Transverse colon (tissue), 4 donors: Measurements from ENCODE around the gene DNMT3L. TPM values are rescaled to one million over a fixed set of nuclear protein-coding genes. Genes with fewer than 3 reads are reported as not detected.
"Not testable (repeated sequence)": the region's sequence is repeated elsewhere in the genome, so short reads cannot be mapped to it uniquely, and the experiment has no call there.

Experiments
- DNase-seq: peaks from one replicate; pipeline ENCODE4 v3.0.0-alpha.2; 2019
- H3K27ac ChIP-seq, 4 donors: fragments of 200-600 bp; sonication (generic); 2 replicates each; pipeline ENCODE4 v1.5.1; 2016 to 2018; ENCODE audit warnings: inconsistent platforms in 4 of 4
- H3K27me3 ChIP-seq: fragments of 200-600 bp; sonication (generic); 2 replicates; pipeline ENCODE4 v1.5.1; 2017; ENCODE audit warnings: inconsistent platforms
- H3K36me3 ChIP-seq, 4 donors: fragments of 200-600 bp; sonication (generic); 2 replicates each; pipeline ENCODE4 v1.5.1; 2017 to 2019; ENCODE audit warnings: inconsistent platforms in 4 of 4
- H3K4me1 ChIP-seq, 4 donors: fragments of 200-600 bp; sonication (generic); 2 replicates each; pipeline ENCODE4 v1.5.1; 2017 to 2020; ENCODE audit warnings: inconsistent platforms in 4 of 4
- H3K4me3 ChIP-seq, 4 donors: fragments of 200-600 bp; sonication (generic); 1 replicate in 1 of 4; 2 replicates in 3 of 4; pipeline versions ENCODE4 v1.5.1 to v1.6.1; 2017 to 2019; ENCODE audit warnings: inconsistent platforms in 4 of 4
- H3K9me3 ChIP-seq, 2 donors: fragments of 200-600 bp; sonication (generic); 2 replicates each; pipeline ENCODE4 v1.5.1; 2017 to 2019; ENCODE audit warnings: inconsistent platforms in 2 of 2
- CTCF ChIP-seq, 5 experiments: fragments of 200-600 bp in 3 of 5; fragments of 450-650 bp in 2 of 5; sonication (generic) in 3 of 5; IDR thresholded peaks; 1 replicate in 2 of 5; 2 replicates in 3 of 5; pipeline ENCODE4 v1.5.1; 2016 to 2017; ENCODE audit warnings: antibody characterized with exemption in 5 of 5, inconsistent platforms in 3 of 5, mild to moderate bottlenecking in 2 of 5, moderate library complexity in 1 of 5
- EP300 ChIP-seq: sonication (generic); formaldehyde crosslinking; IDR thresholded peaks from one replicate; pipeline ENCODE4 v1.6.1; 2017; ENCODE audit warnings: antibody characterized with exemption, low read depth
- POLR2A ChIP-seq: fragments of 450-650 bp; IDR thresholded peaks from one replicate; pipeline ENCODE4 v1.6.1; 2016; ENCODE audit warnings: antibody characterized with exemption, mild to moderate bottlenecking, moderate library complexity
- POLR2AphosphoS5 ChIP-seq, 3 donors: sonication (generic); formaldehyde crosslinking; IDR thresholded peaks; one replicate each; pipeline ENCODE4 v1.6.1; 2016; ENCODE audit warnings: antibody characterized with exemption in 3 of 3
- WGBS, 2 donors: methylation state at CpG; one replicate each; pipeline ENCODE4 v1.1.5; 2018; ENCODE audit warnings: low coverage in 1 of 2; 5-methylcytosine and 5-hydroxymethylcytosine counted together
- in situ Hi-C, 4 donors: fragments of 200-750 bp; cut with MboI; loops; one replicate each; pipeline versions ENCODE4 v1.15.0 to v1.15.1; 2017; ENCODE audit warnings: low sequenced_read_pairs in 3 of 4, low pct_ligation_motif_present in 1 of 4, low pct_unique_long_range_greater_than_20kb in 1 of 4
- intact Hi-C: fragments of 100-400 bp; cut with DNase I; formaldehyde crosslinking; loops from one replicate; pipeline ENCODE4 v1.15.1; 2023; ENCODE audit warnings: low total_unique reads
- total RNA-seq, 4 donors: library from RNA; depleted of rRNA; stranded (reverse); fragments of >200 nt; gene quantifications; one replicate each; pipeline ENCODE4 v1.1.0, GENCODE V29; 2016

The DNMT3L gene
- total RNA-seq, 4 donors from 2014 or later, result not detected

- in situ Hi-C loops, result loop anchor here in 1 of 4 donors (25.0 kb wide), 3 partner anchors 107 to 218 kb away; partner anchors contain the start of genes LRRC3 and TRPM2
- no peaks in the 10 kb centered on the region for H3K36me3 ChIP-seq
- no peaks in the 10 kb centered on the region for H3K9me3 ChIP-seq
- H3K4me3 ChIP-seq, result no peak overlapping the region
- DNase-seq, result no peak
- WGBS, 2 donors, result 83% methylated on average over 11 of the region's 11 CpGs; no CpG with 5 or more reads in 1 of the 2 donors
- no peak overlapping the region for H3K27ac ChIP-seq
- no peaks in the 10 kb centered on the region for H3K27me3 ChIP-seq
- TF ChIP-seq POLR2AphosphoS5 (IDR thresholded peaks at IDR 0.05), result no peak
- no peak for TF ChIP-seq POLR2A
- no peak for TF ChIP-seq EP300
- TF ChIP-seq CTCF (IDR thresholded peaks at IDR 0.05), result no peak
- no peaks in the 10 kb centered on the region for H3K4me1 ChIP-seq
- intact Hi-C loops, result no loop called here
These were observed 6.2 kb downstream of the DNMT3L start for GRCh38 chr21:44255511-44255981.

GRCh38 chr21:44253832-44254710 lies 7.6 kb downstream of the DNMT3L start:
- TF ChIP-seq POLR2A, result no peak
- TF ChIP-seq POLR2AphosphoS5 (IDR thresholded peaks at IDR 0.05), result no peak
- no peaks in the 10 kb centered on the region for H3K4me1 ChIP-seq
- intact Hi-C loops (no loop called here), in situ Hi-C loops (loop anchor here in 1 of 4 donors (25.0 kb wide), 3 partner anchors 108 to 217 kb away; partner anchors contain the start of genes LRRC3 and TRPM2)
- no peak for DNase-seq
- 73% methylated on average over 29 of the region's 29 CpGs; no CpG with 5 or more reads in 1 of the 2 donors for WGBS, 2 donors
- H3K27me3 ChIP-seq, result no peaks in the 10 kb centered on the region
- no peak overlapping the region for H3K27ac ChIP-seq
- no peaks in the 10 kb centered on the region for H3K36me3 ChIP-seq
- no peaks in the 10 kb centered on the region for H3K9me3 ChIP-seq
- no peak overlapping the region for H3K4me3 ChIP-seq

- DNase-seq, intact Hi-C loops, H3K27ac ChIP-seq, H3K4me1 ChIP-seq, H3K36me3 ChIP-seq, H3K4me3 ChIP-seq, H3K27me3 ChIP-seq, H3K9me3 ChIP-seq: not testable (repeated sequence)
- in situ Hi-C loops, result loop anchor here in 1 of 4 donors (25.0 kb wide), 3 partner anchors 113 to 213 kb away; partner anchors contain the start of genes LRRC3 and TRPM2
- WGBS, 2 donors, result no CpG with 5 or more reads among the region's 33 CpGs
These were observed 12.3 kb downstream of the DNMT3L start for GRCh38 chr21:44249204-44250037.

- DNase-seq, intact Hi-C loops, in situ Hi-C loops, H3K9me3 ChIP-seq, H3K36me3 ChIP-seq, H3K27ac ChIP-seq, H3K4me1 ChIP-seq, H3K27me3 ChIP-seq, H3K4me3 ChIP-seq: not testable (repeated sequence)
- WGBS, 2 donors, result no CpG with 5 or more reads among the region's 17 CpGs
These were observed 13.8 kb downstream of the DNMT3L start for GRCh38 chr21:44247904-44248303.

- in situ Hi-C loops, H3K4me3 ChIP-seq: not testable (repeated sequence)
These were observed 17.7 kb downstream of the DNMT3L start for GRCh38 chr21:44243980-44244379.

DNA sequence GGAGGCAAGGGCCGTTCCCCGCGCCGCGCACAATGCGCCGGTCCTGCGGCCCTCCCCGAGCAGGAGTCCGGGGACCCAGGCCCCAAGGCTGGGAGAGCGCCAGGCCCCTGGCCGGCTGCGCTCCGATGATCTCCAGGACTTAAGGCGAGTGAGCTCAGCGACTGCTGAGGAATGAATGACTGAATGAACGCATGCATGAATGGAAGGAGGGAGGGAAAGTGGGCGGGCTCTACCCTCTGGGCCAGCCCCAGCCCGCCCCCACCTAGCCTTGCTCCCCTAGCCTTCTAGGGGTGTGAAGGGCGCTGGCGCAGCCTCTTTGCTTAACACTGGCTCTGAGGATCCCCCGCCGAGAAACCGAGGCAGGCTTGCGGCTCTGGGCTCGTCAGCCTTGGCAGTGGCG lies 20.4 kb downstream of the DNMT3L start:
- H3K4me1 ChIP-seq, in situ Hi-C loops, intact Hi-C loops, H3K36me3 ChIP-seq, DNase-seq, H3K27ac ChIP-seq, H3K4me3 ChIP-seq, H3K9me3 ChIP-seq, H3K27me3 ChIP-seq: not testable (repeated sequence)
- no CpG with 5 or more reads among the region's 27 CpGs for WGBS, 2 donors

More at GRCh38 chr21:44243980-44244379, 17.7 kb downstream of the DNMT3L start:
- DNase-seq, H3K9me3 ChIP-seq, H3K36me3 ChIP-seq, H3K4me1 ChIP-seq, H3K27me3 ChIP-seq, H3K27ac ChIP-seq, intact Hi-C loops: not testable (repeated sequence)
- WGBS, 2 donors, result no CpG with 5 or more reads among the region's 15 CpGs

DNA sequence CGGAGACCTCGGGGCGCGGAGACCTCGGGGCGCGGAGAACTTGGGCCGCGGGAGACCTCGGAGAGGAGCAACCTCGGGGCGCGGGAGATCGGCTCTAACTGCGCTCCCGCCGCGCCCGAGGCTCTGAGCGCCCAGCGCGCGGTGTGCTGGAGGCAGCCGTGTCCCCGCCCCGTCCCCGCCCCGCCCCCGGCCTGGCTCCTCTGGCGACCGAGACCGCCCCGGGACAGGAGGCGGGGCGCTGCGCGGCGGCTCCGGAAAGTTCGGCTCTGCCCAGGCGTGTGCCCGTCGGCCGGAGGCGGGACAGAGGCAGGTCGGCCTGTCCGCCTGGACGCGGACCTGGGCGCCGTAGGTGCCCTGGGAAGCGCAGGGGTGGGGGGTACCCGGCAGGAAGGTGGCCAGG lies 20.9 kb downstream of the DNMT3L start, which contains the start of gene ICOSLG:
ICOSLG (minus strand) TSS at position 102 of the 400 bp plus-strand sequence. CDS start 126 bp downstream, outside the sequence.
- in situ Hi-C loops, DNase-seq, intact Hi-C loops, H3K36me3 ChIP-seq, H3K27ac ChIP-seq, H3K4me3 ChIP-seq, H3K4me1 ChIP-seq, H3K27me3 ChIP-seq, H3K9me3 ChIP-seq: not testable (repeated sequence)
- no CpG with 5 or more reads among the region's 53 CpGs for WGBS, 2 donors

DNA sequence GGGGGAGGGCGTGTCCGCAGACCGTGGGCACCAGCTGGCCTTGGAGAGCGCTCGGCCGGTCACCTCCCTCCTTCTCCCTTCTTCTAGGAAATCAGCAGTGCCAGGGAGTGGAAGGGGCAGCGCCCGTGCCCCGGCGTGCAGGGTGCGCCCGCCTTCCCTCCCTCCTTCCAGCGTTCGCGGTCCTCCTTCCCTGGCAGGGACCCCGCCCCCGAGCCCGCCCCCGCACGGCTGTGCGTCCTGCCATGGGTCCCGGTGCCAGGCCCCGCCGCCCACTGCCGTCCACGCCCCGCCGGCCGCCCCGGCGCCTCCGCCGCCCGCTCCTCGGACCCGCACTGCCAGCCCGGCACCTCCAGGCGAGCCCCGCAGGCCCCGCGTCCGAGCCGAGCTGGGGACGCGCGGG lies 21.3 kb downstream of the DNMT3L start:
- H3K4me3 ChIP-seq, intact Hi-C loops, H3K36me3 ChIP-seq, H3K27ac ChIP-seq, H3K27me3 ChIP-seq, H3K4me1 ChIP-seq, DNase-seq, H3K9me3 ChIP-seq, in situ Hi-C loops: not testable (repeated sequence)
- WGBS, 2 donors, result no CpG with 5 or more reads among the region's 46 CpGs

GRCh38 chr21:44229561-44229960 lies 32.1 kb downstream of the DNMT3L start:
- H3K4me1 ChIP-seq, H3K27me3 ChIP-seq, in situ Hi-C loops, intact Hi-C loops, H3K4me3 ChIP-seq, DNase-seq, H3K36me3 ChIP-seq, H3K9me3 ChIP-seq, H3K27ac ChIP-seq: not testable (repeated sequence)
- no CpG with 5 or more reads among the region's 22 CpGs for WGBS, 2 donors
